ENCODE results near the gene PIGT.

Gene PIGT

DNA sequence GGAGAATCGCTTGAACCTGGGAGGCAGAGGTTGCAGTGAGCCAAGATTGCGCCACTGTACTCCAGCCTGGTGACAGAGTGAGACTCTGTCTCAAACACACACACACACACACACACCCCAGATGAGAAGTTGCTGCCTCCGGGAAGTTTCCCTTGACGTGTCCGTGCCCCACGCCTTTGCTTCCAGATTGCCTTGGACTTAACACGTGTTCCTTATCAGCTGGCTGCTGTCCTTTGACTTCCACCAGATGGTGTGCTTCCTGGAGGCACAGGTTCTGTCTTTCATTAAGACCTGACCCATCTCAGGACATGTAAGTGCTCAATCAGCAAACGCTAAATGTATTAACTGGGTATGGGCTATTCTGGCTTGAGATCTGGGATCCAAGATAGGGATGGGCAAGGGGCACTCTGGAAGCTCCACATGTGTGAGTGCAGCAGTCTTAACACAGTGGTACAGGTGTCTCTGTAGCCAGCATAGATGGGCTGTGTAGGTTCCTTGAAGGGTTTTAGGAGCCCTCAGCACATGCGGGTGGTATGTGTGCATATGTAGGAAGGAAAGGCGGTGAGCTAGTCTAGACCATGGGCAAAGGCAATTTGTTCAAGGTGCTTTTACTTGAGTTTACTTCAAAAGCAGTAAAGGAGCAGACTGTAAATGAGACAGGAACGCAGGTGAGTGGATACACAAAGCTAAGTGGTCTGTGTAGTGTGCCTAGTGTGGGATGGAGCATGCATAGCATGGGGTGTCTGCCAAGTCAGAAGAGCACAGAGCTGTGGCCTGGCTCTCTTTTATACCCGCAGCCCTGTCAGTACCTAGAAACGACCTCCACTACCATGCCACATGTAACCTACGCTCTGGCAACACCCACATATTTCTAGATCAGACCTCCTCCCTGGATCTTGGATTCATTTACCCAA lies 11.6 kb downstream of the PIGT start:
- DNase-seq (ENCODE audit: low read depth): no peak

DNA sequence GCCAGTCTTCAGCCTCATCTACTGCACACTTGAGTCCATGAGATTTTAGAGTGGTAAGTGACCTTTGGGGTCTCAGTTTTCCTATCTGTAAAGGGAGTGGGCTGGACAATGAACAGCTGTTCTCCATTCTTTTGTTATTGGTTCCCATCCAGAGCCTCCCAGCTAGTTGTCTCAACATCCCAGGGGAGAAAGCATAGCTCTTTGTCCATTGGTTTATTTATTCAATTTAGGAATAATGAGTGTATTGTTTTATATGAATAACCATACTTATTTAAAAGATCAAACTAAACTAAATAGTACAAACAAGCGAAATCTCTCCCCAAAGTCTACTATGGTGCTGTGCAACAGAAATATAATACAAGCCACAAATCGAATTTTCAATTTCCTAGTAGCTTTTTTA lies 13.7 kb downstream of the PIGT start:
- DNase-seq (ENCODE audit: low read depth): no peak

GRCh38 chr20:45432294-45432693 lies 16.4 kb downstream of the PIGT start:
- DNase-seq (ENCODE audit: low read depth): no peak

DNA sequence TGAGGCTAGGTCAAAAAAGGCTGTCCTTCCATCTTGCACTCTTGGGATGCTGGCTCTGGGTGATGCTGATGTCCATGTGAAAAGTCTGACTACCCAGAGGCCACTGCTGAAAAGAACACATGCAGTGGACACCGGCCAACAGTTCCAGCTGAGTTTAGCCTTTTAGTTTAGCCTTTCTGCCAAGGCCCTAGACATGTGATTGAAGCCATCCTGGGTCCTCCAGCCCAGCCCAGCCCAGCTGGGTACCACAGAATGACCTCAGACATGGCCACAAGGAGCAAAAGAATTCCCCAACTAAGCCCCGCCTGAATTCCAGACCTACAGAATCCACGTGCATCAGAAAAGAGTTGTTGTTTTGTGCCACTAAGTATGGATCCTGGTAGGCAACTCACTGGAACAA lies 17.4 kb downstream of the PIGT start:
- no peak for DNase-seq (ENCODE audit: low read depth)

GRCh38 chr20:45433976-45434375 lies 18.0 kb downstream of the PIGT start:
- DNase-seq (ENCODE audit: low read depth): no peak

DNA sequence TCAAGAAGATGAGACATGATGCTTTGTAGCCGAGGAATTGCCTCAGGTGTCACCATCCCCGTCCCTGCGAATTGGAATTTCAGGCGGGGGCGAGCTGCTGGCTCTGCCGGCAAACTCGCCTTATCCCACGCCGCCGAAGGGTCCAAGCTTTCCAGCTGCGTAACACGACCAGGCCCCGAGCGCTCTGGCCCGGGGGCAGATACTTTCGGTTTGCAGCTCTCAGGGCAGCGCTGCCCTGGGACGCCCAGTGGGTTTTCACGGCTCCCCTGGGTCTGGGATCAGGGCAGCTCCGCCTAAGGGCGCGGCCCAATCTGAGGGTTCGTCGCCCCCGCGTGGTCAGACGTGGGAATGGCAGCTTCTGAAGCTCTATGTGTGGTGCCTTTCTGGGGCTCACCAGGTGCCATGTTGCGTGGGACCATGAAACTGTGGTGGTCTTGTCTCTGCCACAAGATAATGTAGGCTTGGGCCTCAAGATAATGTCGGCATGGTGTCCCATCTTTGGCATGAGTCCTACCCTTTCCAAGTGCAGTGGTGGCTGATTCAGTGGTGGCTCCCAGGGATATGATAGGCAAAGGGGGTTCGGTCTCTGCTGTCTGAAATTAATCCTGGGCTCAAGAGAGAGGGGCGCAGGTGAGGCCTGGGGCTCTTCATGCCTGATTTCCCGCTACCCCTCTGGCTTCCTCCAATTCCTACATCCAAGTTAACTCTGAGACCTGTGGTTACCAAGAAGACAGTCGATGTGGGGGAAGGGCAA lies 21.0 kb downstream of the PIGT start:
- DNase-seq (ENCODE audit: low read depth): peak; percentile 49

GRCh38 chr20:45440424-45440823 lies 24.5 kb downstream of the PIGT start:
- no peak for DNase-seq (ENCODE audit: low read depth)

DNA sequence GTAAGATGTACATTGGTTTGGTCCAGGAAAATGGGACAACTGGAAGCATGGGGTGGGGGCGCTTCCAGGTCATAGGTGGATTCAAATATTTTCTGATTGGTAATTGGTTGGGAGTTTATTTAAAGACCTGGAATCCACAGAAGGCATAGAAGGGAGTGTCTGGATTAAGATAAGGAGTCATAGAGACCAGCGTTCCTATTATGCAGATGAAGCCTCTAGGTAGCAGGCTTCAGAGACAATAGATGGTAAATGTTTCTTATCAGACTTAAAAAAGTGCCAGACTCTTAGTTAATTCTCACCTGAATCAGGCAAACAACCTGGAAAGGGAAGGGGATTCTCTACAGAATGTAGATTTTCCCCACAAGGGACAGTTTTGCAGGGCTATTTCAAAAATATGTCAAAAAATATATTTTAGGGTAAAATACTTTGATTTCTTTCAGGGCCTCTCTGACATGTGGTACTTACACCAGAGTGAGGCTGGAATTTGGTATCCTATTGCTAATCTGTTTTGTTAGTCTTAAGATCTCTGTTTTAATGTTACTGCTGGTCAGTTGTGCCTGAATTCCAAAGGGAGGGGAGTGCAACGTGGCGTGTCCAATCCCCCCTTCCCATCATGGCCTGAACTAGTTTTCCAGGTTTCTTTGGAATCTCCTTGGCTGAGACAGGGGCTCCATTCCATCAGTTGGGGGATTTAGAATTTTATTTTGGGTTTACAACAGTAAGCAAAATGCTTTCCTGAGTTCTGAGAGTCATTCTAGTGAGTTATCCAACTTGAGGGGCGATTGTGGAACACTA lies 25.1 kb downstream of the PIGT start:
- DNase-seq (ENCODE audit: low read depth): no peak

DNA sequence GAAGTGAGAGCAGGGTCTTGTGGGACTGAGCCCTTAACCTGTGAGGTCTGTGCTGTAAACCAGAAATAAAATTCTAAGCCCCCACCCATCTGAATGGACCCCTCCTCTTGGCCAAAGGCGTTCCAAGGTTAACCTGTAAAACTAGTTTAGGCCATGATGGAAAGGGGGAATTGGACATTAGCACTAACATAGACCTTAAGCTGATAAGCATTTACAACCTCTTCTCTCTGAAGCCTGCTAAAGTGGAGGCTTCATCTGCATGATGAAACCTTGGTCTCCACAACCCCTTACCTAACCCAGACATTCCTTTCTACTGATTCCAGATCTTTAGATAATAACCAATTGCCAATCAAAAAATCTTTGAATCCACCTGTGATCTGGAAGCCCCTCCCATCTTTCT lies 25.8 kb downstream of the PIGT start:
- no peak for DNase-seq (ENCODE audit: low read depth)

DNA sequence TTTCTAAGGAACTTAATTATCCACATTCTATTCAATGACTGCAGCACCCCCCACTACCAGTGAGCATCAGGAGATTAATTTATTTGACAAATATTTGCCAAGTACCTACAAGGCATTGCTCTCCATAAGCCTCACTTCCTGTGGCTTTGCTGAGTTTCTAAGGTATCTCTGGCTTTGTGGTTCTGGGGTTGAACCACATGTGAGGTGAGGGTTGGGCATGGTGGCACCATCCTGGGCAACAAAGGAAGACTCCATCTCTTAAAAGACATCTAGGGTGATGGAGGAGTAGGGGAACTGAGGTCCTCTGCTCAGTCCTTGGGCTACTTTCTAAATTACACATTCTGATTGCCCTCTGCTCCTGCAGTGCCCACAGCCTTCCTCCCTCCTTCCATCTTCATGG lies 28.1 kb downstream of the PIGT start:
- no peak for DNase-seq (ENCODE audit: low read depth)

- DNase-seq (ENCODE audit: low read depth): no peak
Measured at GRCh38 chr20:45445805-45446562, 30.0 kb downstream of the PIGT start.

- no peak for DNase-seq (ENCODE audit: low read depth)
Measured at GRCh38 chr20:45448270-45448669, 32.3 kb downstream of the PIGT start.

GRCh38 chr20:45449528-45449927 lies 33.6 kb downstream of the PIGT start:
- no peak for DNase-seq (ENCODE audit: low read depth)

DNA sequence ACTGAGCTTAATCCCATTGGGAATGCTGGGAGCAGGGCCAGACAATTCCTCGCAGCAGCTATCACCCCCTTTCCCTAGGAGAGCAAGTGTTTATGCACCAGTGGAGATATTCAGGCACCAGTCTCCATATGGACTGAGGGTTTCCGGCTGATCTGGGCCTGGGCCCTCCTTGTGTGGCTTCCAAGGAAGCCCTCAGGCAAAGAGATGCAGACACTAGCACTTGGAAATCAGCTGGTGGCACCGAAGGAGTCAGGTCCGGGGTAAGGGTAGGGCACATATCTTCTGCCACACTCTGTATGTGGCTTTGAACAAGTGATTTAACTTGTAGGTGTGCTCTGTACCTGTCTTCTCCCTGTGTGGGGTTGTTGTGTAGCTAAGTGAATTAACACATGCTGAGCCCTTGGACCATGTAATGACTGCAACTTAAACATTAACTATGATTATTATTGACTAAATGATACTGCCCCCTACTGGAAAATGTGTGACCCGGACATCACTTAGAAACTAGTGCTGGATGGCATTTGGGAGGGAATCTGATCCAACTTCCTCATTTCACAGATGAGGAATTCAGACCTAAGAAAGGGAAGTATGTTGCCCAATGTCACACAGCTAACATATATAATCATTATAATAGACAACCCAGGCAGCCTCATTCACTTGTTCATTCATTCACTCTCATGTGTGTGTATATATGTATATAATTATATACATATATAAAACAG lies 34.3 kb downstream of the PIGT start:
- DNase-seq (ENCODE audit: low read depth): peak; percentile 22

GRCh38 chr20:45452238-45452637 lies 36.3 kb downstream of the PIGT start:
- no peak for DNase-seq (ENCODE audit: low read depth)

- DNase-seq (ENCODE audit: low read depth): no peak
Measured at GRCh38 chr20:45452772-45453691, 37.1 kb downstream of the PIGT start.

DNA sequence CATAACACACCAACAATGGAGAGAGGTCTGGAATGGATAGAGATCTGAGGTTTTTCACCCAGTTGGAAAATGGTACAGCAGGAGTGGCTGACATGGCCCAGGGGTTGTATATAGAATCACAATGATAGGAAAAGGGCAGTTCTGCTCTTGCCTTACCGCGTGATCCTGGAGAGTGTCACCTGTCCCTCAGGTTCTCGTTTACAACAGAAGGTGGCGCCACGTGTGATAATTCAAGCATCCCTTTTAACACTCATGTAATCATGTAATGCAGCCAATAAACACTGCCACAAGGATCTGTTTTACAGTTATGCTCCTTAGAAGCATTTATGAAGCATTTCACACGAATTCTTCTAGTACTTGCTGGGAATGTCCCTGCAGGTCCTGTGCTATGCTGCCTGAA lies 40.7 kb downstream of the PIGT start:
- DNase-seq (ENCODE audit: low read depth): no peak

DNA sequence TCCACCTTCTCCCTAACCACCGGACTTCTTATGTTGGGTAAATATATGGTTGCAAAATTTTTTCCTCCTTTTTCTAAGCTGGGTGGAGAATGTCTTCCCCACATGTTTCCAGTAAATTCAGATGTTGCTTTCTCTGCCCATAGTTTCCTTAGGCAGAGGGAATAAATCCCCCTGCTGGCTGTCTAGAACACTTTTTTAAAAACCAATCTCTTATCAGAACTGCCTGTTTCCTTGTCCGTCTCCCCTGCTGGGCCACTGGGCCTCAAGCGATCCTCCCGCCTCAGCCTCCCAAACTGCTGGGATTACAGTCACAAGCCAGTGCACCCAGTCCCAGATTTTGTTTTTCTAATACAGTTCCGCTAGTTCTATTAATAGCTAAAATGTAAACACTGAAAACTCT lies 43.7 kb downstream of the PIGT start:
- no peak for DNase-seq (ENCODE audit: low read depth)

DNA sequence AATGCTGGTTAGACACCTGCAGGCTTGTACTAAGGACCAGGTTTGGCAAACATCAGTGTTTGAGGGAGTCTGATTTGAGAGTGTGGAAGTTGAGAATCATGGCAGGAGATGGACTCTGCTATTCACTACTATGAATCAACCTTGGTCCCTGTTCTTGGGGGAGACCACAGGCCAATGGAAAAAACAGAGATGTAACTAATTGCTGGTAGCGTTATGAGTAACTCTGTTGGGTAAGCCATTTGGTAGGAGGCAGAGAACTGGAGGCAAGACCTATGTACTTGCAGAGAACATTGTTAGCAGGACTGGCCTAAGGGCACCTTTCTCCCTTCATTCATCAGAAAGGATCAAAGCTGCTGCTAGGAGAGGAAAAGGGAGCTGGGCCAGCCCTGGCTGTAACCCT lies 45.3 kb downstream of the PIGT start:
- DNase-seq (ENCODE audit: low read depth): no peak
